Astrocyte of the spinal cord (primary cell): ENCODE measurements around the gene ZNF580.
A peak's percentile ranks its signal among the peaks of the same experiment; 100 is the strongest.

Experiments
- DNase-seq: peaks from one replicate; pipeline ENCODE4 v3.0.0; 2011; ENCODE audit warnings: low read depth, low spot score
- H3K4me3 ChIP-seq: 2 replicates; pipeline ENCODE4 v1.5.1; 2011; ENCODE audit warnings: low read depth, mild to moderate bottlenecking, low read length, moderate library complexity
- in situ Hi-C: cut with HindIII; loops from 2 replicates; pipeline ENCODE4 v1.10.0; 2017; ENCODE audit warnings: low sequenced_read_pairs
- TF ChIP-seq, protein P1 (sequence below): IDR thresholded peaks from 2 replicates; pipeline ENCODE4 v1.5.1; 2012; ENCODE audit warnings: low read depth, mild to moderate bottlenecking, low read length, inconsistent platforms

The ZNF580 gene

DNA sequence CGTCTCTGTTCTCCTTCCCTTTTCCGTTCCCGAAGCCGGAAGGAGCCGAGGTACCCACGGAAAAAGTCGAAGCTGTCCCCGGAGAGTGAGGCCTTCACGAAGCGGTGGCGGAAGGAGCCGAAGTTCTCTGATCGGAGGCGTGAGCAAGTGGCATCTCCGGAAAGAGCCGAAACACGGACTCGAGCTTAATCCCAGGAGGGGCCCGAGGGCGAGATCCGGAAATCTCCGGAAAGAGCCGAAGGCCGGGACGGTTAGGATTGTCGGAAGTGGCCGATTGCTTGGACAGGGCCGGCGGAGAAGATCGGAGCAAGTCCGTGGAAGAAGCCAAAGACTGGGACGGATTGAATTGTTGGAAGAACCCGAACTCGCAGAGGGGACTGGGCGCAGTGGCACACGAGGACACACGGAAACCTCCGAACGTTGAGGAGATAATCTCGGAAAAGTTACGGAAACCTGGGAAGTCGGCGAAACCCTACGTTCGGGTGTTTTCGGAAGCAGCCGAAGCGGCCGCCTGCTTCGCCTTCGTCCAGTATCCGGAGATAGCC is 13.6 kb downstream of the ZNF580 start:
- DNase-seq: peak; percentile 99

DNA sequence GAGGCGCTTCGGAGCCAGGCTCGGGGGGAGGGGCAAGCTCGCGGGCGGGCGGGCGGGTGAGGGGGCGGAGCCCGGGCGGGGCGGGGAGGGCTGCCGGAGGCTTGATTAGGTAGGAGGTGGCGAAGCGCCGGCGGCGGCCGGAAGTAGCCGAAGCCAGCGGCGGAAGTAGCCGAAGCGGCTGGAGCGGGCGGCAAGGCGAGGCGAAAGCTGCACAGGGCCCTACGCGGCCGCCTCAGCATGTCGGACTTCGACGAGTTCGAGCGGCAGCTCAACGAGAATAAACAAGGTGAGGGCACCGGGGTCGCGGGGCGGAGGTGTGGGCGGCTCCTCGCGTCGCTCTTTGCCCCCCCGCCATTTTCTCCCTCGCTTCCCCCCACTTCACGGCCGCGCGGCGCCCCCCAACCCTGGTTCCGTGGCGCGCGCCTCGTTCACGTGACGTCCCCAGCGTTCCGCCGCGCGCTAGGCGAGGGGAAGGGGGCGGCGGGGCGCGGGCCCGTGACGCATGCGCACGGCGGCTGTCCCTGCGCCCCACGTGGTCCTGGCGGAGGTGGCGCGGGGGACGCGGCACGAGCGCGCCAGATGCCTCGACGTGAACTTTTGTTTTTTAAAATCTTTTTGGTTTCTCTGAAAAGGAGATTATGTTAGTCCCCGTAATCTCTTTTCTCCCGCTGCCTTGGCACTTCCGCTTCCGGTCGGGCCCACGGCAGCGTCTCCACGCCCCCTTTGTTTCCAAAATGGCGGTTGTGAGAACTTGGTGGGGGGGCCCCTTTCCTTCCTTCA is 14.3 kb downstream of the ZNF580 start, which contains the start of gene U2AF2:
TSS of gene U2AF2 (plus strand) at position 168 of the 780 bp plus-strand sequence. CDS start at position 238, 70 bp downstream.
- DNase-seq: peak; percentile 68
- peak within 1 kb of the TSS; percentile 69 for H3K4me3 ChIP-seq
- in situ Hi-C loops: no loop called here
- TF ChIP-seq, protein P1, sequence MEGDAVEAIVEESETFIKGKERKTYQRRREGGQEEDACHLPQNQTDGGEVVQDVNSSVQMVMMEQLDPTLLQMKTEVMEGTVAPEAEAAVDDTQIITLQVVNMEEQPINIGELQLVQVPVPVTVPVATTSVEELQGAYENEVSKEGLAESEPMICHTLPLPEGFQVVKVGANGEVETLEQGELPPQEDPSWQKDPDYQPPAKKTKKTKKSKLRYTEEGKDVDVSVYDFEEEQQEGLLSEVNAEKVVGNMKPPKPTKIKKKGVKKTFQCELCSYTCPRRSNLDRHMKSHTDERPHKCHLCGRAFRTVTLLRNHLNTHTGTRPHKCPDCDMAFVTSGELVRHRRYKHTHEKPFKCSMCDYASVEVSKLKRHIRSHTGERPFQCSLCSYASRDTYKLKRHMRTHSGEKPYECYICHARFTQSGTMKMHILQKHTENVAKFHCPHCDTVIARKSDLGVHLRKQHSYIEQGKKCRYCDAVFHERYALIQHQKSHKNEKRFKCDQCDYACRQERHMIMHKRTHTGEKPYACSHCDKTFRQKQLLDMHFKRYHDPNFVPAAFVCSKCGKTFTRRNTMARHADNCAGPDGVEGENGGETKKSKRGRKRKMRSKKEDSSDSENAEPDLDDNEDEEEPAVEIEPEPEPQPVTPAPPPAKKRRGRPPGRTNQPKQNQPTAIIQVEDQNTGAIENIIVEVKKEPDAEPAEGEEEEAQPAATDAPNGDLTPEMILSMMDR: no peak

More for the DNA sequence above, 13.6 kb downstream of the ZNF580 start:
- peak overlapping the region; percentile 69 for H3K4me3 ChIP-seq
- TF ChIP-seq, protein P1: no peak
- in situ Hi-C loops: no loop called here

DNA sequence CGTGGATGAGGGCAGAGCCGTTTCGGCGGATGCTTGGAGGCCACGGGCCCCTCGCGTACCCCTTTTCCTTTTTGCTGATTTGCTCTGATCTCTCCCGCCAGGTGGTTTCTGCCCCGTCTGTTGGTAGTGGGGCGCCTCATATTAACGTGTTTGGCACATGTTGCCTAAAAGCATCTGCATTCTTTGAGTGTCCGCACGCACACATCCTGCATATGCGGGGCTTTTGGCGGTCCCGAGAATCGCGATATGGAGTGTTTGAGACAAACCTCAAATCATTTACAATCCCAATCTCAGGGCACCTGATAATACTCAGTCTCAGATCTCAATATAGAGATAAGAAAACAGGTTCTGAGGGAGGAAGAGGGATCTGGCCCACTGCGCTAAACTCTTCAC is 14.8 kb downstream of the ZNF580 start:
- peak overlapping the region; percentile 69 for H3K4me3 ChIP-seq
- in situ Hi-C loops: no loop called here
- DNase-seq: no peak
- TF ChIP-seq, protein P1: no peak

DNA sequence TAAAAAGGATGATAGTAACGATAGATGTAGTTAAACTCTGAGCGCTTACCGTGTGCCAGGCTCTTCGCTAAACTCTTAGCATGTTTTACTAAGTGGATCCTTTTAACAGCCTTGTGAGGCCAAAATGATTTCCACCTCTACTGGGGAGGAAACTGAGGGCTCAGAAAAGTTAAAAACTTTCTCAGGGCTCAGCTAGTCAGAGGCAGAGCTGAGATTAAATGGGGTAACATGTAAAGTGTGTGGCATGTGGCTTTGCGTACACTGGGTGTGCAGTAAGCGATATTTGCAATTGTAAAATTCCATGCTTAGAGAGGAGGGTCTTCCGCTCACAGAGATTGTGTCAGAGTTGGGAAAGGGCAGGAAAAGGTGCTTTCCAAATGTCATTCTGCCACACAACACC is 15.8 kb downstream of the ZNF580 start:
- TF ChIP-seq, protein P1: no peak
- H3K4me3 ChIP-seq: peak overlapping the region; percentile 69
- DNase-seq: no peak
- in situ Hi-C loops: no loop called here

DNA sequence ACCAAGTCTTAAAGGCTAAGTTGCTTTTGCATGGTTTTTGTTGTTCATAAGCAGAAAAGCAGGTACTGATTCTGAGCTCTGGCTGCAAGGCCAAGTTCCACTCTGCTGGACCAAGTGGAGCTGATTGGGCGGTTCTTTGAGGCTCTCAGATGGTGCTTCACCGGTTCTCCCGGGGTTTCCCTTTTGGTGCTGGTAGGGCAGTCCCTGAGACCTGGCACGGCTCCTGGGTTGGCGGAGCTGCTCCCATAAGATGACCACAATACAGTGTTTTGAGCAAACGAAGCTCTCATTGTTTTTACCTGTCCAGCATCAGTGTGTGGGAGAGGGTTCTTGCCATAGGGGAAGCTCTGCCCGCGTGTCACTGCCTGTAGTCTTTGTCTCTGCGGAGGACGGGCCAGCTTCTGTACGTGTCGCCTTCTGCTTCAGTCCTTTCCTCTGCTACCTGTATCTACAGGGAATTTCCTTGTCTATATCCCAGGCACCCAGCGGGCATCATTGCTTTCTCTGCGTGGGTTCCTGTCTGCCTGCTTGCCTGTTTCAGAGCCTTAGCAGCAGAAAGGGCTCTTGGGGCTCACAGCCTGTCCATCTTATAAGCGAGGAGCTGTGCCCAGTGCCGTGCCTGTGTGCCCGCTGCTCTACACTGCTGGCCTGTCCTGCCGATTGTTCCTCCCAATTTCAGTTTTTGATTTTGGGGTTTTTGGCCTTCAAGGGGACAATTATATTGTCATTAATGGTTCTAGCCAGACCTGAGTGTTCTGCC is 16.4 kb downstream of the ZNF580 start:
- in situ Hi-C loops: no loop called here
- peak overlapping the region; percentile 4 for H3K4me3 ChIP-seq

DNA sequence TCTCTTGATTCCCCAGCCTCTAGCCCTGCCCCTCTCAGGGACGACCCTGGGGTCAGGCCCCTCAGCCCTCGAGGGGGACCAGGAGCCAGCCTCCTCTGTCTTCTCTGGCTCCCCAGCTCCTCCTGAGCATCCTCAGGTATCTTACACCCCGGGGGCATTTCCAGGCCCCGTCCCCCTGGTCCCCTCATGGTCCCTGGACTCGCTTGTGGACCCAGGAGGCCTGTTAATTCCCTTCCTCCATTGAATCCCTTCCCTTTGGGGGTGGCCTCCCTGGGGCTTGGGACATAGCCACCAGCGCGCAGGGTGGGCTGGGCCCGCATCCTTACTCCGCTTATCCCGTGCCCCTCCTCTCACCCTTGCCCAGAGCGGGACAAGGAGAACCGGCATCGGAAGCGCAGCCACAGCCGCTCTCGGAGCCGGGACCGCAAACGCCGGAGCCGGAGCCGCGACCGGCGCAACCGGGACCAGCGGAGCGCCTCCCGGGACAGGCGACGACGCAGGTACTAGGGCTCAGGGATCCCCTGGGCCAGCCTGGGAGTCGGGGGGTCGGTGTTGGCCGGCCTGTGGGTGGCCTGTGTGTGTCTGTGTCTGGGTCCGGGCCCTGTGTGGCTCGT is 18.2 kb downstream of the ZNF580 start:
- in situ Hi-C loops: no loop called here

More for the DNA sequence above, 16.4 kb downstream of the ZNF580 start:
- DNase-seq: no peak
- TF ChIP-seq, protein P1: no peak

More for the DNA sequence above, 18.2 kb downstream of the ZNF580 start:
- H3K4me3 ChIP-seq: no peak overlapping the region
- no peak for DNase-seq
- TF ChIP-seq, protein P1: no peak
